GM23338 (cell line): Measurements from ENCODE around the gene GNG4. TPM values are rescaled to one million over a fixed set of nuclear protein-coding genes. Genes with fewer than 3 reads are reported as not detected.
A peak's percentile ranks its signal among the peaks of the same experiment; 100 is the strongest.

Experiments
- ATAC-seq: fragments of 200-7000 bp; cut with Tn5 transposase; 3 replicates; pipeline ENCODE4 v1.9.1; 2020
- DNase-seq: peaks from one replicate; pipeline ENCODE4 v3.0.0-alpha.2; 2015; ENCODE audit warnings: low spot score
- H2AFZ ChIP-seq: fragments of 200-600 bp; sonication (generic); 2 replicates; pipeline ENCODE4 v1.8.0; 2016; ENCODE audit warnings: antibody characterized with exemption, mild to moderate bottlenecking, moderate library complexity
- H3F3A ChIP-seq: fragments of 200-600 bp; sonication (generic); replicated peaks from 2 replicates; pipeline ENCODE4 v1.8.0; 2017; ENCODE audit warnings: antibody characterized with exemption, mixed run types, low read depth
- H3K27ac ChIP-seq: fragments of 200-600 bp; sonication (generic); 2 replicates; pipeline ENCODE4 v1.6.1; 2016; ENCODE audit warnings: low read depth
- H3K27me3 ChIP-seq: fragments of 200-600 bp; sonication (generic); 2 replicates; pipeline ENCODE4 v1.8.0; 2016; ENCODE audit warnings: mild to moderate bottlenecking, mixed run types, moderate library complexity; ENCODE audit not compliant: insufficient read depth
- H3K36me3 ChIP-seq: fragments of 200-600 bp; sonication (generic); 2 replicates; pipeline ENCODE4 v1.8.0; 2016; ENCODE audit warnings: mild to moderate bottlenecking; ENCODE audit not compliant: insufficient read depth
- H3K4me1 ChIP-seq: fragments of 200-600 bp; sonication (generic); 2 replicates; pipeline ENCODE4 v1.8.0; 2016; ENCODE audit warnings: mild to moderate bottlenecking, moderate library complexity; ENCODE audit not compliant: insufficient read depth
- H3K4me2 ChIP-seq: fragments of 200-600 bp; sonication (generic); 2 replicates; pipeline ENCODE4 v1.7.1; 2017; ENCODE audit warnings: mixed run types
- H3K4me3 ChIP-seq: fragments of 200-600 bp; sonication (generic); 2 replicates; pipeline ENCODE4 v1.6.1; 2016; ENCODE audit warnings: mixed run types
- H3K79me2 ChIP-seq: fragments of 200-600 bp; sonication (generic); replicated peaks from 2 replicates; pipeline ENCODE4 v1.8.0; 2017; ENCODE audit warnings: mild to moderate bottlenecking; ENCODE audit not compliant: insufficient read depth
- H3K9me2 ChIP-seq: fragments of 200-600 bp; sonication (generic); 2 replicates; pipeline ENCODE4 v1.8.0; 2017; ENCODE audit not compliant: insufficient read depth
- H4K20me1 ChIP-seq: fragments of 200-600 bp; sonication (generic); replicated peaks from 2 replicates; pipeline ENCODE4 v1.8.0; 2017; ENCODE audit warnings: mild to moderate bottlenecking; ENCODE audit not compliant: insufficient read depth
- H3K27ac Mint-ChIP-seq: 2 replicates; pipeline ENCODE4 v1.8.0; 2020; ENCODE audit warnings: inconsistent platforms, mild to moderate bottlenecking, moderate library complexity, mixed read lengths
- H3K27me3 Mint-ChIP-seq: 3 replicates; pipeline ENCODE4 v1.8.0; 2022; ENCODE audit warnings: low read depth, mild to moderate bottlenecking, moderate library complexity, mixed read lengths, inconsistent platforms; ENCODE audit not compliant: insufficient read depth, poor library complexity
- H3K36me3 Mint-ChIP-seq: 3 replicates; pipeline ENCODE4 v1.8.0; 2021; ENCODE audit warnings: low read depth, mild to moderate bottlenecking, inconsistent platforms, moderate library complexity, mixed read lengths
- H3K4me1 Mint-ChIP-seq: 3 replicates; pipeline ENCODE4 v1.8.0; 2020; ENCODE audit warnings: mild to moderate bottlenecking, inconsistent platforms, mixed read lengths
- H3K4me3 Mint-ChIP-seq: 3 replicates; pipeline ENCODE4 v1.8.0; 2021; ENCODE audit warnings: moderate library complexity, mild to moderate bottlenecking, inconsistent platforms, mixed read lengths
- H3K9me3 Mint-ChIP-seq: 3 replicates; pipeline ENCODE4 v1.8.0; 2020; ENCODE audit warnings: moderate library complexity, mild to moderate bottlenecking, inconsistent platforms, mixed read lengths
- CREB1 ChIP-seq: fragments of 250-450 bp; sonication (Bioruptor Pico); IDR thresholded peaks from 2 replicates; pipeline ENCODE4 v1.5.0; 2020; ENCODE audit warnings: low read depth, mild to moderate bottlenecking, moderate library complexity
- ETS1 ChIP-seq: IDR thresholded peaks from 2 replicates; pipeline ENCODE4 v1.6.1; 2016; ENCODE audit warnings: antibody characterized with exemption
- EZH2 ChIP-seq: fragments of 200-600 bp; sonication (generic); IDR thresholded peaks from one replicate; pipeline ENCODE4 v1.8.0; 2017; ENCODE audit warnings: antibody characterized with exemption, mild to moderate bottlenecking, low read depth; ENCODE audit not compliant: unreplicated experiment
- EZH2phosphoT487 ChIP-seq: fragments of 200-600 bp; sonication (generic); IDR thresholded peaks from one replicate; pipeline ENCODE4 v1.8.1; 2018; ENCODE audit warnings: antibody characterized with exemption; ENCODE audit not compliant: unreplicated experiment
- NANOG ChIP-seq: IDR thresholded peaks from 2 replicates; pipeline ENCODE4 v1.6.1; 2016; ENCODE audit warnings: antibody characterized with exemption, borderline replicate concordance
- POLR2AphosphoS5 ChIP-seq: IDR thresholded peaks from 2 replicates; pipeline ENCODE4 v1.6.1; 2016; ENCODE audit warnings: antibody characterized with exemption, low read depth
- STAT1 ChIP-seq: IDR thresholded peaks from one replicate; pipeline ENCODE4 v1.6.1; 2016; ENCODE audit warnings: antibody characterized with exemption; ENCODE audit not compliant: unreplicated experiment
- ZNF114 ChIP-seq: fragments of 250-450 bp; sonication (Bioruptor Pico); IDR thresholded peaks from 2 replicates; pipeline ENCODE4 v1.5.0; 2020; ENCODE audit warnings: mild to moderate bottlenecking, moderate library complexity
- ZNF331 ChIP-seq: fragments of 250-450 bp; sonication (Bioruptor Pico); IDR thresholded peaks from 2 replicates; pipeline ENCODE4 v1.5.0; 2020; ENCODE audit warnings: low read depth, mild to moderate bottlenecking, moderate library complexity
- polyA plus RNA-seq: library from polyadenylated mRNA; unstranded; fragments of >200 nt; fragmentation: Nextera tagmentation; extraction: Ambion mirVana; gene quantifications from 2 replicates; pipeline ENCODE4 v1.2.1, GENCODE V29; 2016
- total RNA-seq: library from RNA; depleted of rRNA; stranded (reverse); fragments of >200 nt; shearing (Covaris generic); gene quantifications from 2 replicates; pipeline ENCODE4 v1.2.3, GENCODE V29; 2014
- TF ChIP-seq, protein P1 (sequence below): IDR thresholded peaks from one replicate; pipeline ENCODE4 v1.6.1; 2018; ENCODE audit warnings: antibody characterized with exemption; ENCODE audit not compliant: unreplicated experiment
- TF ChIP-seq, protein P2 (sequence below): fragments of 250-450 bp; sonication (Bioruptor Pico); IDR thresholded peaks from 2 replicates; pipeline ENCODE4 v1.5.0; 2020; ENCODE audit warnings: mild to moderate bottlenecking, moderate library complexity

The GNG4 gene
- total and polyA plus RNA-seq, 2 experiments from 2014 or later: 40.2 to 49.2 TPM

- H3K9me2 ChIP-seq: no peaks in the 10 kb centered on the region
Measured at GRCh38 chr1:235579891-235580290, 69.7 kb downstream of the GNG4 start.

GRCh38 chr1:235575597-235575996 is 74.0 kb downstream of the GNG4 start:
- H3K27me3 ChIP-seq: no peaks in the 10 kb centered on the region
- H3K9me3 Mint-ChIP-seq: peaks cover 4% of the 10 kb centered on the region; the same call in 2 of the 3 replicates
- no peak overlapping the region for H3K4me2 ChIP-seq
- 0 out of 2 replicates have a peak overlapping the region, but pooled peaks have one; percentile 32 for H3K27ac ChIP-seq
- no peaks in the 10 kb centered on the region for H3K4me1 ChIP-seq
- no peak overlapping the region for H2AFZ ChIP-seq
- H3K4me3 ChIP-seq: no peak overlapping the region
- TF ChIP-seq STAT1 (no peak), NANOG (no peak), EZH2phosphoT487 (no peak), POLR2AphosphoS5 (no peak), ETS1 (no peak), CREB1 (no peak), ZNF114 (CRISPR knock-in tag) (no peak), ZNF331 (no peak), EZH2 (no peak)
- TF ChIP-seq, protein P1, sequence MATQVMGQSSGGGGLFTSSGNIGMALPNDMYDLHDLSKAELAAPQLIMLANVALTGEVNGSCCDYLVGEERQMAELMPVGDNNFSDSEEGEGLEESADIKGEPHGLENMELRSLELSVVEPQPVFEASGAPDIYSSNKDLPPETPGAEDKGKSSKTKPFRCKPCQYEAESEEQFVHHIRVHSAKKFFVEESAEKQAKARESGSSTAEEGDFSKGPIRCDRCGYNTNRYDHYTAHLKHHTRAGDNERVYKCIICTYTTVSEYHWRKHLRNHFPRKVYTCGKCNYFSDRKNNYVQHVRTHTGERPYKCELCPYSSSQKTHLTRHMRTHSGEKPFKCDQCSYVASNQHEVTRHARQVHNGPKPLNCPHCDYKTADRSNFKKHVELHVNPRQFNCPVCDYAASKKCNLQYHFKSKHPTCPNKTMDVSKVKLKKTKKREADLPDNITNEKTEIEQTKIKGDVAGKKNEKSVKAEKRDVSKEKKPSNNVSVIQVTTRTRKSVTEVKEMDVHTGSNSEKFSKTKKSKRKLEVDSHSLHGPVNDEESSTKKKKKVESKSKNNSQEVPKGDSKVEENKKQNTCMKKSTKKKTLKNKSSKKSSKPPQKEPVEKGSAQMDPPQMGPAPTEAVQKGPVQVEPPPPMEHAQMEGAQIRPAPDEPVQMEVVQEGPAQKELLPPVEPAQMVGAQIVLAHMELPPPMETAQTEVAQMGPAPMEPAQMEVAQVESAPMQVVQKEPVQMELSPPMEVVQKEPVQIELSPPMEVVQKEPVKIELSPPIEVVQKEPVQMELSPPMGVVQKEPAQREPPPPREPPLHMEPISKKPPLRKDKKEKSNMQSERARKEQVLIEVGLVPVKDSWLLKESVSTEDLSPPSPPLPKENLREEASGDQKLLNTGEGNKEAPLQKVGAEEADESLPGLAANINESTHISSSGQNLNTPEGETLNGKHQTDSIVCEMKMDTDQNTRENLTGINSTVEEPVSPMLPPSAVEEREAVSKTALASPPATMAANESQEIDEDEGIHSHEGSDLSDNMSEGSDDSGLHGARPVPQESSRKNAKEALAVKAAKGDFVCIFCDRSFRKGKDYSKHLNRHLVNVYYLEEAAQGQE: no peak
- TF ChIP-seq, protein P2, sequence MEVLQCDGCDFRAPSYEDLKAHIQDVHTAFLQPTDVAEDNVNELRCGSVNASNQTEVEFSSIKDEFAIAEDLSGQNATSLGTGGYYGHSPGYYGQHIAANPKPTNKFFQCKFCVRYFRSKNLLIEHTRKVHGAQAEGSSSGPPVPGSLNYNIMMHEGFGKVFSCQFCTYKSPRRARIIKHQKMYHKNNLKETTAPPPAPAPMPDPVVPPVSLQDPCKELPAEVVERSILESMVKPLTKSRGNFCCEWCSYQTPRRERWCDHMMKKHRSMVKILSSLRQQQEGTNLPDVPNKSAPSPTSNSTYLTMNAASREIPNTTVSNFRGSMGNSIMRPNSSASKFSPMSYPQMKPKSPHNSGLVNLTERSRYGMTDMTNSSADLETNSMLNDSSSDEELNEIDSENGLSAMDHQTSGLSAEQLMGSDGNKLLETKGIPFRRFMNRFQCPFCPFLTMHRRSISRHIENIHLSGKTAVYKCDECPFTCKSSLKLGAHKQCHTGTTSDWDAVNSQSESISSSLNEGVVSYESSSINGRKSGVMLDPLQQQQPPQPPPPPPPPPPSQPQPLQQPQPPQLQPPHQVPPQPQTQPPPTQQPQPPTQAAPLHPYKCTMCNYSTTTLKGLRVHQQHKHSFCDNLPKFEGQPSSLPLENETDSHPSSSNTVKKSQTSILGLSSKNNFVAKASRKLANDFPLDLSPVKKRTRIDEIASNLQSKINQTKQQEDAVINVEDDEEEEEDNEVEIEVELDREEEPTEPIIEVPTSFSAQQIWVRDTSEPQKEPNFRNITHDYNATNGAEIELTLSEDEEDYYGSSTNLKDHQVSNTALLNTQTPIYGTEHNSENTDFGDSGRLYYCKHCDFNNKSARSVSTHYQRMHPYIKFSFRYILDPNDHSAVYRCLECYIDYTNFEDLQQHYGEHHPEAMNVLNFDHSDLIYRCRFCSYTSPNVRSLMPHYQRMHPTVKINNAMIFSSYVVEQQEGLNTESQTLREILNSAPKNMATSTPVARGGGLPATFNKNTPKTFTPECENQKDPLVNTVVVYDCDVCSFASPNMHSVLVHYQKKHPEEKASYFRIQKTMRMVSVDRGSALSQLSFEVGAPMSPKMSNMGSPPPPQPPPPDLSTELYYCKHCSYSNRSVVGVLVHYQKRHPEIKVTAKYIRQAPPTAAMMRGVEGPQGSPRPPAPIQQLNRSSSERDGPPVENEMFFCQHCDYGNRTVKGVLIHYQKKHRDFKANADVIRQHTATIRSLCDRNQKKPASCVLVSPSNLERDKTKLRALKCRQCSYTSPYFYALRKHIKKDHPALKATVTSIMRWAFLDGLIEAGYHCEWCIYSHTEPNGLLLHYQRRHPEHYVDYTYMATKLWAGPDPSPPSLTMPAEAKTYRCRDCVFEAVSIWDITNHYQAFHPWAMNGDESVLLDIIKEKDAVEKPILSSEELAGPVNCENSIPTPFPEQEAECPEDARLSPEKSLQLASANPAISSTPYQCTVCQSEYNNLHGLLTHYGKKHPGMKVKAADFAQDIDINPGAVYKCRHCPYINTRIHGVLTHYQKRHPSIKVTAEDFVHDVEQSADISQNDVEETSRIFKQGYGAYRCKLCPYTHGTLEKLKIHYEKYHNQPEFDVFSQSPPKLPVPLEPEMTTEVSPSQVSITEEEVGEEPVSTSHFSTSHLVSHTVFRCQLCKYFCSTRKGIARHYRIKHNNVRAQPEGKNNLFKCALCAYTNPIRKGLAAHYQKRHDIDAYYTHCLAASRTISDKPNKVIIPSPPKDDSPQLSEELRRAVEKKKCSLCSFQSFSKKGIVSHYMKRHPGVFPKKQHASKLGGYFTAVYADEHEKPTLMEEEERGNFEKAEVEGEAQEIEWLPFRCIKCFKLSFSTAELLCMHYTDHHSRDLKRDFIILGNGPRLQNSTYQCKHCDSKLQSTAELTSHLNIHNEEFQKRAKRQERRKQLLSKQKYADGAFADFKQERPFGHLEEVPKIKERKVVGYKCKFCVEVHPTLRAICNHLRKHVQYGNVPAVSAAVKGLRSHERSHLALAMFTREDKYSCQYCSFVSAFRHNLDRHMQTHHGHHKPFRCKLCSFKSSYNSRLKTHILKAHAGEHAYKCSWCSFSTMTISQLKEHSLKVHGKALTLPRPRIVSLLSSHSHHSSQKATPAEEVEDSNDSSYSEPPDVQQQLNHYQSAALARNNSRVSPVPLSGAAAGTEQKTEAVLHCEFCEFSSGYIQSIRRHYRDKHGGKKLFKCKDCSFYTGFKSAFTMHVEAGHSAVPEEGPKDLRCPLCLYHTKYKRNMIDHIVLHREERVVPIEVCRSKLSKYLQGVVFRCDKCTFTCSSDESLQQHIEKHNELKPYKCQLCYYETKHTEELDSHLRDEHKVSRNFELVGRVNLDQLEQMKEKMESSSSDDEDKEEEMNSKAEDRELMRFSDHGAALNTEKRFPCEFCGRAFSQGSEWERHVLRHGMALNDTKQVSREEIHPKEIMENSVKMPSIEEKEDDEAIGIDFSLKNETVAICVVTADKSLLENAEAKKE (CRISPR knock-in tag): no peak
- no peaks in the 10 kb centered on the region for H3K79me2 ChIP-seq
- DNase-seq (no peak), ATAC-seq (no peak)
- no peak overlapping the region for H3K27ac Mint-ChIP-seq
- H3K36me3 Mint-ChIP-seq: peaks cover 34% of the 10 kb centered on the region
- no peaks in the 10 kb centered on the region for H3K9me2 ChIP-seq
- H3K36me3 ChIP-seq: peaks cover 11% of the 10 kb centered on the region
- H3K4me1 Mint-ChIP-seq: no peaks in the 10 kb centered on the region
- peaks cover 1% of the 10 kb centered on the region for H3K27me3 Mint-ChIP-seq
- no peaks in the 10 kb centered on the region for H3F3A ChIP-seq
- no peaks in the 10 kb centered on the region for H4K20me1 ChIP-seq
- H3K4me3 Mint-ChIP-seq: no peak overlapping the region

More at GRCh38 chr1:235579891-235580290, 69.7 kb downstream of the GNG4 start:
- peaks cover 7% of the 10 kb centered on the region; the same call in 2 of the 3 replicates for H3K9me3 Mint-ChIP-seq
- H3K27ac Mint-ChIP-seq: no peak overlapping the region
- no peaks in the 10 kb centered on the region for H4K20me1 ChIP-seq
- H3K36me3 ChIP-seq: peaks cover 8% of the 10 kb centered on the region
- H3K4me1 Mint-ChIP-seq: no peaks in the 10 kb centered on the region
- no peak overlapping the region for H3K4me3 Mint-ChIP-seq
- DNase-seq: no peak
- no peak for ATAC-seq
- no peaks in the 10 kb centered on the region for H3K4me1 ChIP-seq
- no peaks in the 10 kb centered on the region for H3F3A ChIP-seq
- no peaks in the 10 kb centered on the region for H3K27me3 ChIP-seq
- H3K36me3 Mint-ChIP-seq: peaks cover 56% of the 10 kb centered on the region
- no peaks in the 10 kb centered on the region for H3K79me2 ChIP-seq
- no peak for TF ChIP-seq EZH2
- TF ChIP-seq ZNF114 (CRISPR knock-in tag): no peak
- H3K4me2 ChIP-seq: no peak overlapping the region
- no peak overlapping the region for H3K4me3 ChIP-seq
- peaks cover 3% of the 10 kb centered on the region for H3K27me3 Mint-ChIP-seq
- no peak overlapping the region for H3K27ac ChIP-seq
- no peak overlapping the region for H2AFZ ChIP-seq
